ENCODE measurements around the gene CDC42BPA. TPM values are rescaled to one million over a fixed set of nuclear protein-coding genes. Genes with fewer than 3 reads are reported as not detected.

Gene CDC42BPA
- polyA plus RNA-seq, 4 donors = 10.8 to 19.9 (median 13.8) TPM

GRCh38 chr1:226986496-226987178, 331.7 kb downstream of the CDC42BPA start:
- peaks cover 0 to 67% (median 2%) of the 10 kb centered on the region in 3 donors for H3K36me3 ChIP-seq (ENCODE audit: control insufficient read depth in 3 of 3, insufficient read depth in 2 of 3, low read depth in 1 of 3, low read length in 3 of 3)
- no peaks in the 10 kb centered on the region for H3K27me3 ChIP-seq (ENCODE audit: control insufficient read depth in 3 of 3, insufficient read depth in 3 of 3, low read length in 3 of 3)
- FAIRE-seq (no peak), DNase-seq (no peak)
- no peak overlapping the region for H3K4me3 ChIP-seq (ENCODE audit: low read depth in 1 of 3, low read length in 3 of 3)
- WGBS, 3 donors = 75 to 82% (median 81%) methylated on average over 21 of the region's 21 CpGs
- H3K27ac ChIP-seq (ENCODE audit: low read depth in 1 of 3, low read length in 2 of 3) = no peak overlapping the region
- H3K9me3 ChIP-seq (ENCODE audit: control insufficient read depth in 2 of 2, insufficient read depth in 1 of 2, low read depth in 1 of 2, low read length in 1 of 2) = no peaks in the 10 kb centered on the region
- H3K4me1 ChIP-seq (ENCODE audit: control insufficient read depth in 3 of 3, insufficient read depth in 2 of 3, low read depth in 1 of 3, low read length in 2 of 3) = peaks cover 5 to 40% (median 7%) of the 10 kb centered on the region in 3 donors

GRCh38 chr1:226985839-226986463, 332.3 kb downstream of the CDC42BPA start:
- DNase-seq (no peak), FAIRE-seq (no peak)
- H3K27ac ChIP-seq (ENCODE audit: low read depth in 1 of 3, low read length in 2 of 3) = no peak overlapping the region
- no peaks in the 10 kb centered on the region for H3K9me3 ChIP-seq (ENCODE audit: control insufficient read depth in 2 of 2, insufficient read depth in 1 of 2, low read depth in 1 of 2, low read length in 1 of 2)
- WGBS, 3 donors = 86 to 89% (median 88%) methylated on average over 25 of the region's 25 CpGs
- H3K27me3 ChIP-seq (ENCODE audit: control insufficient read depth in 3 of 3, insufficient read depth in 3 of 3, low read length in 3 of 3) = no peaks in the 10 kb centered on the region
- H3K4me1 ChIP-seq (ENCODE audit: control insufficient read depth in 3 of 3, insufficient read depth in 2 of 3, low read depth in 1 of 3, low read length in 2 of 3) = peaks cover 5 to 33% (median 7%) of the 10 kb centered on the region in 3 donors
- H3K36me3 ChIP-seq (ENCODE audit: control insufficient read depth in 3 of 3, insufficient read depth in 2 of 3, low read depth in 1 of 3, low read length in 3 of 3) = peaks cover 0 to 74% (median 2%) of the 10 kb centered on the region in 3 donors
- no peak overlapping the region for H3K4me3 ChIP-seq (ENCODE audit: low read depth in 1 of 3, low read length in 3 of 3)

DNA sequence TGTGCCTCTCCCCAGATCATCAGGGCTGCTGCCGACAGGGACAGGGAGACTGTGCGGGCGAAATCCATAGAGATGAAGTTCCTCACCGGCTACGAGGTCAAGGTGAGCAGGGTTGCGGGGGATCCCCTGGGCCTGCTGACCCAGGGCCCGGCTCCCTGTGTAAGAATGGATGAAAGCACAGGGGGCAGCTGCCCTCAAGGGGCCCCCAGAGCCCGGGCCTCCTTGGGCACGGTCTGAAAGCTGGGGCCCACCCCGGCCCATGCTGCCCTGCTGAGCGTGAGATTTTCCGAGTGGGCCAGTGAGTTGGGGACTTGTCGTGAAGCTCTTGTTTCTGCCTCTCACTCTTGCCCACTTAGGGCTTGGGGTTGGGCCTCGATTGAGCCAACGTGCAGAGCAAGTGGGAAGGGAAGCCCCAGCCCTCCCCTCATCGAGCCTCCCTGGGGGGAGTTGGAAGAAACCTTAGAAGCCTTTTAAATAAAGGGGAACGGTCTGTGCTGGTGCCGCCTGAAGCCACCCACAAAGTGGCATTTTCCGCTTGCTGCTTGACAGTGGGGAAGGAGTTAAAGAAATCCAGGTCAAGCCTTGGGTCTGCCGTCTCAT, 333.0 kb downstream of the CDC42BPA start:
- H3K4me1 ChIP-seq (ENCODE audit: control insufficient read depth in 3 of 3, insufficient read depth in 2 of 3, low read depth in 1 of 3, low read length in 2 of 3) = peaks cover 5 to 27% (median 7%) of the 10 kb centered on the region in 3 donors
- no peak for DNase-seq

DNA sequence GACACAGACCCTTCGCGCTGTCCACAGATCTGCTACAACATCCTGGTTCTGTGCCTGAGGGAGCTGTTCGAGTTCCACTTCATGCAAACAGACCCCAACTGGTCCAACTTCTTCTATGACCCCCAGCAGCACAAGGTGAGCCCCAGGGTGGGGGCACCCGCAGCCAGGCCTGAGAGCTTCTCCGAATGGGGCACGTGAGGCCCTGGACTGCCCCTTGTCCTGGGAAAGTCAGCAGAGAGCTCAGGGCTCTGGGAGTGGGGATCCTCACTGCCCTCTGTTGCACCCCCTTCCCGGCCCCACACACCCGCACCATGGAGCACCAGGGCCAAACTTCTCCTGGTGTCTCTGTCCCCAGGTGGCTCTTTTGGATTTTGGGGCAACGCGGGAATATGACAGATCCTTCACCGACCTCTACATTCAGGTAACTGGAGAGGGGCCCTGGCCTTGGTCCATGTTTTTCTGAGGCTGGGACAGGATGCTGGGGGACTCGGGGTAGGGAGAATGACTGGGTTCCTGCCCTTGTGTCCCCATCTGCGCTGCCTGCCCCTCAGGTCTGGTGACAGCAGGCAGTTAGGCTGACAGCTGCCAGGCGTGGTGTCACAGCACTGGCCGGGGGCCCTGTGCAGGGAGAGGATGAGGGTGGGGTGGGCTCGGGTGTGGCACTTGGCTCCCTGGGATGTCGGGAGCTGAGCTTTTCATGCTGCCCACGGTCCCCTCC, 333.6 kb downstream of the CDC42BPA start:
- Histone ChIP-seq H3K4me3 (ENCODE audit: low read depth in 1 of 3, low read length in 3 of 3) (no peak overlapping the region), H3K9me3 (ENCODE audit: control insufficient read depth in 2 of 2, insufficient read depth in 1 of 2, low read depth in 1 of 2, low read length in 1 of 2) (no peaks in the 10 kb centered on the region), H3K27me3 (ENCODE audit: control insufficient read depth in 3 of 3, insufficient read depth in 3 of 3, low read length in 3 of 3) (no peaks in the 10 kb centered on the region), H3K36me3 (ENCODE audit: control insufficient read depth in 3 of 3, insufficient read depth in 2 of 3, low read depth in 1 of 3, low read length in 3 of 3) (peaks cover 0 to 86% (median 2%) of the 10 kb centered on the region in 3 donors), H3K4me1 (ENCODE audit: control insufficient read depth in 3 of 3, insufficient read depth in 2 of 3, low read depth in 1 of 3, low read length in 2 of 3) (peaks cover 5 to 21% (median 7%) of the 10 kb centered on the region in 3 donors), H3K27ac (ENCODE audit: low read depth in 1 of 3, low read length in 2 of 3) (no peak overlapping the region)
- no peak for FAIRE-seq
- WGBS, 3 donors = 77 to 83% (median 82%) methylated on average over 17 to 18 of the region's 18 CpGs
- peak in 1 of 2 donors; percentile 45 for DNase-seq

More for the DNA sequence above, 333.0 kb downstream of the CDC42BPA start:
- H3K4me3 ChIP-seq (ENCODE audit: low read depth in 1 of 3, low read length in 3 of 3) = no peak overlapping the region
- no peak for FAIRE-seq
- H3K36me3 ChIP-seq (ENCODE audit: control insufficient read depth in 3 of 3, insufficient read depth in 2 of 3, low read depth in 1 of 3, low read length in 3 of 3) = peaks cover 0 to 80% (median 2%) of the 10 kb centered on the region in 3 donors
- WGBS, 3 donors = 87 to 92% (median 89%) methylated on average over 20 of the region's 20 CpGs
- no peaks in the 10 kb centered on the region for H3K27me3 ChIP-seq (ENCODE audit: control insufficient read depth in 3 of 3, insufficient read depth in 3 of 3, low read length in 3 of 3)
- no peak overlapping the region for H3K27ac ChIP-seq (ENCODE audit: low read depth in 1 of 3, low read length in 2 of 3)
- no peaks in the 10 kb centered on the region for H3K9me3 ChIP-seq (ENCODE audit: control insufficient read depth in 2 of 2, insufficient read depth in 1 of 2, low read depth in 1 of 2, low read length in 1 of 2)

GRCh38 chr1:226983992-226984364, 334.3 kb downstream of the CDC42BPA start:
- no peak for FAIRE-seq
- H3K4me3 ChIP-seq (ENCODE audit: low read depth in 1 of 3, low read length in 3 of 3) = no peak overlapping the region
- no peak for DNase-seq
- WGBS, 3 donors = 74 to 79% (median 77%) methylated on average over 5 of the region's 5 CpGs
- H3K27ac ChIP-seq (ENCODE audit: low read depth in 1 of 3, low read length in 2 of 3) = no peak overlapping the region
- H3K36me3 ChIP-seq (ENCODE audit: control insufficient read depth in 3 of 3, insufficient read depth in 2 of 3, low read depth in 1 of 3, low read length in 3 of 3) = peaks cover 0 to 93% (median 2%) of the 10 kb centered on the region in 3 donors
- H3K9me3 ChIP-seq (ENCODE audit: control insufficient read depth in 2 of 2, insufficient read depth in 1 of 2, low read depth in 1 of 2, low read length in 1 of 2) = no peaks in the 10 kb centered on the region
- H3K4me1 ChIP-seq (ENCODE audit: control insufficient read depth in 3 of 3, insufficient read depth in 2 of 3, low read depth in 1 of 3, low read length in 2 of 3) = peaks cover 2 to 14% (median 7%) of the 10 kb centered on the region in 3 donors
- no peaks in the 10 kb centered on the region for H3K27me3 ChIP-seq (ENCODE audit: control insufficient read depth in 3 of 3, insufficient read depth in 3 of 3, low read length in 3 of 3)

DNA sequence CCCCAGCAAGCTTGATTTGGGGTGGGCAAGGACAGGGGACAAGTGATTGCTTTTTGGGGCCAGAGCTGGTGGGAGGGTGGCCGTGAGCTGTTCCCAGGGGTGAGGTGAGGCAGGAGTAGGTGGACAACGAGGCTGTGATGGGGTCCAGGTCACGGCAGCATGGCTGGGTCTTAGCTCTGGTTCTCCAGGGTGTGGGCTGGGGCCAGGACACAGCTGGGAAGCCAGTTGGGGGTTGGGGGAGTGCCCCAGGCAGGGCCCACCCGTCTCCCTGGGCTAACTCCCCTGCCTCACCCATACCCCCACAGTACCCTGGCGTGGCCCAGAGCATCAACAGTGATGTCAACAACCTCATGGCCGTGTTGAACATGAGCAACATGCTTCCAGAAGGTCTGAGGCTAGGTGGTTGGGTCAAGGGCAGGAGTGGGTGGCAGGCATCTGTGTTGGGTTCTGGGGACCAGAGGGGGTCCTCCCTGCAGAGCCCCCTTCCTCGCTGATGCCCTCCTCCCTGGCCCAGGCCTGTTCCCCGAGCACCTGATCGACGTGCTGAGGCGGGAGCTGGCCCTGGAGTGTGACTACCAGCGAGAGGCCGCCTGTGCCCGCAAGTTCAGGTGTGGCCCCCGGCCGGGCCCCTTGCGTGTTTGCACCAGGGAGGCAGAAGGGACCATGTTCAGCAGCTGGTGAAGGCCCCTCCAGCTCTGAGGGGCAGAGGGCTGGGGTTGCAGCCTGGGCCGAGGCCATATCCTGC, 334.9 kb downstream of the CDC42BPA start:
- Histone ChIP-seq H3K27ac (ENCODE audit: low read depth in 1 of 3, low read length in 2 of 3) (no peak overlapping the region), H3K4me1 (ENCODE audit: control insufficient read depth in 3 of 3, insufficient read depth in 2 of 3, low read depth in 1 of 3, low read length in 2 of 3) (peaks cover 0 to 9% (median 2%) of the 10 kb centered on the region in 3 donors), H3K4me3 (ENCODE audit: low read depth in 1 of 3, low read length in 3 of 3) (no peak overlapping the region), H3K27me3 (ENCODE audit: control insufficient read depth in 3 of 3, insufficient read depth in 3 of 3, low read length in 3 of 3) (no peaks in the 10 kb centered on the region), H3K36me3 (ENCODE audit: control insufficient read depth in 3 of 3, insufficient read depth in 2 of 3, low read depth in 1 of 3, low read length in 3 of 3) (peaks cover 0 to 99% (median 2%) of the 10 kb centered on the region in 3 donors), H3K9me3 (ENCODE audit: control insufficient read depth in 2 of 2, insufficient read depth in 1 of 2, low read depth in 1 of 2, low read length in 1 of 2) (no peaks in the 10 kb centered on the region)
- no peak for FAIRE-seq
- no peak for DNase-seq
- WGBS, 3 donors = 89 to 93% (median 91%) methylated on average over 18 of the region's 18 CpGs

- DNase-seq (no peak), FAIRE-seq (no peak)
- H3K36me3 ChIP-seq (ENCODE audit: control insufficient read depth in 3 of 3, insufficient read depth in 2 of 3, low read depth in 1 of 3, low read length in 3 of 3) = peaks cover 0 to 99% (median 2%) of the 10 kb centered on the region in 3 donors
- H3K4me3 ChIP-seq (ENCODE audit: low read depth in 1 of 3, low read length in 3 of 3) = no peak overlapping the region
- no peak overlapping the region for H3K27ac ChIP-seq (ENCODE audit: low read depth in 1 of 3, low read length in 2 of 3)
- H3K27me3 ChIP-seq (ENCODE audit: control insufficient read depth in 3 of 3, insufficient read depth in 3 of 3, low read length in 3 of 3) = no peaks in the 10 kb centered on the region
- H3K4me1 ChIP-seq (ENCODE audit: control insufficient read depth in 3 of 3, insufficient read depth in 2 of 3, low read depth in 1 of 3, low read length in 2 of 3) = peaks cover 0 to 1% (median 0%) of the 10 kb centered on the region in 3 donors
- H3K9me3 ChIP-seq (ENCODE audit: control insufficient read depth in 2 of 2, insufficient read depth in 1 of 2, low read depth in 1 of 2, low read length in 1 of 2) = no peaks in the 10 kb centered on the region
- 86 to 94% (median 87%) methylated on average over 29 to 31 of the region's 31 CpGs for WGBS, 3 donors
Measured at GRCh38 chr1:226982451-226983177, 335.7 kb downstream of the CDC42BPA start.
